Neutrophil (primary cell): ENCODE results near the gene FGF5.
"Not testable (repeated sequence)": the region's sequence is repeated elsewhere in the genome, so short reads cannot be mapped to it uniquely, and the experiment has no call there.

ENCODE experiments used
- H3K27ac ChIP-seq: fragments of 200-600 bp; sonication (generic); 2 replicates; pipeline ENCODE4 v1.5.1; 2016; ENCODE audit warnings: mild to moderate bottlenecking, moderate library complexity
- H3K27me3 ChIP-seq: fragments of 200-600 bp; sonication (generic); 2 replicates; pipeline ENCODE4 v1.6.0; 2016; ENCODE audit warnings: mild to moderate bottlenecking
- H3K36me3 ChIP-seq: fragments of 200-600 bp; sonication (generic); 2 replicates; pipeline ENCODE4 v1.5.1; 2017
- H3K4me1 ChIP-seq, 2 experiments: fragments of 200-600 bp in 1 of 2; sonication (generic) in 1 of 2; 1 replicate in 1 of 2; 2 replicates in 1 of 2; pipeline versions ENCODE4 v1.5.1 to v1.6.1; 2013 to 2016; ENCODE audit warnings: low read depth in 1 of 2, low read length in 1 of 2, mild to moderate bottlenecking in 1 of 2, moderate library complexity in 1 of 2; ENCODE audit not compliant: control insufficient read depth in 1 of 2, insufficient read depth in 1 of 2
- H3K4me3 ChIP-seq, 2 experiments: fragments of 200-600 bp in 1 of 2; sonication (generic) in 1 of 2; 1 replicate in 1 of 2; 2 replicates in 1 of 2; pipeline ENCODE4 v1.5.1; 2013 to 2016; ENCODE audit warnings: low read depth in 1 of 2, low read length in 1 of 2, mild to moderate bottlenecking in 1 of 2, moderate library complexity in 1 of 2
- H3K9me3 ChIP-seq: fragments of 200-600 bp; sonication (generic); 2 replicates; pipeline ENCODE4 v1.5.1; 2016
- TF ChIP-seq, protein P1 (sequence below): fragments of 200-600 bp; sonication (generic); IDR thresholded peaks from 2 replicates; pipeline ENCODE4 v1.5.1; 2016; ENCODE audit warnings: antibody characterized with exemption

FGF5 gene

DNA sequence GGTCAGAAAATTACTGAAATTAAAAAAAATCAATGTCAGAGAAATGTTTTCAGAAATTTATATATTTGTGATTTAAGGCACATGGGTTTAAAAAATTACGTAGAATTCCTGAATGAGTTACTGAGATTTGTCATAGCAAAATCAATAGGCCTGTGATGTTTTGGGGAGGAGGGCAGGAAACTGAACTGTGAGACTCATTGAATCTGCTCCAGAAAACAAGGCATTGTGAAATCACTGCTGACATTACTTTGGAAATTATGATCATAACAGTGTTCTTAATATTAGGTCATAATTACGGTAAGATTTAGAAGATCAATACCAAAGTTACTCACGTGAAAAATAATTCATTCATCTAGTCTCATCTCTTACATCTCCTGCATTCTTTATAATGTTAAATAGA lies 5.3 kb downstream of the FGF5 start:
- H3K4me1 ChIP-seq, result peaks cover 1% of the 10 kb centered on the region in 2 experiments
- H3K9me3 ChIP-seq, result no peaks in the 10 kb centered on the region
- H3K4me3 ChIP-seq, result no peak overlapping the region
- no peaks in the 10 kb centered on the region for H3K36me3 ChIP-seq
- no peak overlapping the region for H3K27ac ChIP-seq
- TF ChIP-seq, protein P1, sequence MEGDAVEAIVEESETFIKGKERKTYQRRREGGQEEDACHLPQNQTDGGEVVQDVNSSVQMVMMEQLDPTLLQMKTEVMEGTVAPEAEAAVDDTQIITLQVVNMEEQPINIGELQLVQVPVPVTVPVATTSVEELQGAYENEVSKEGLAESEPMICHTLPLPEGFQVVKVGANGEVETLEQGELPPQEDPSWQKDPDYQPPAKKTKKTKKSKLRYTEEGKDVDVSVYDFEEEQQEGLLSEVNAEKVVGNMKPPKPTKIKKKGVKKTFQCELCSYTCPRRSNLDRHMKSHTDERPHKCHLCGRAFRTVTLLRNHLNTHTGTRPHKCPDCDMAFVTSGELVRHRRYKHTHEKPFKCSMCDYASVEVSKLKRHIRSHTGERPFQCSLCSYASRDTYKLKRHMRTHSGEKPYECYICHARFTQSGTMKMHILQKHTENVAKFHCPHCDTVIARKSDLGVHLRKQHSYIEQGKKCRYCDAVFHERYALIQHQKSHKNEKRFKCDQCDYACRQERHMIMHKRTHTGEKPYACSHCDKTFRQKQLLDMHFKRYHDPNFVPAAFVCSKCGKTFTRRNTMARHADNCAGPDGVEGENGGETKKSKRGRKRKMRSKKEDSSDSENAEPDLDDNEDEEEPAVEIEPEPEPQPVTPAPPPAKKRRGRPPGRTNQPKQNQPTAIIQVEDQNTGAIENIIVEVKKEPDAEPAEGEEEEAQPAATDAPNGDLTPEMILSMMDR, result no peak
- H3K27me3 ChIP-seq, result peaks cover 96% of the 10 kb centered on the region

DNA sequence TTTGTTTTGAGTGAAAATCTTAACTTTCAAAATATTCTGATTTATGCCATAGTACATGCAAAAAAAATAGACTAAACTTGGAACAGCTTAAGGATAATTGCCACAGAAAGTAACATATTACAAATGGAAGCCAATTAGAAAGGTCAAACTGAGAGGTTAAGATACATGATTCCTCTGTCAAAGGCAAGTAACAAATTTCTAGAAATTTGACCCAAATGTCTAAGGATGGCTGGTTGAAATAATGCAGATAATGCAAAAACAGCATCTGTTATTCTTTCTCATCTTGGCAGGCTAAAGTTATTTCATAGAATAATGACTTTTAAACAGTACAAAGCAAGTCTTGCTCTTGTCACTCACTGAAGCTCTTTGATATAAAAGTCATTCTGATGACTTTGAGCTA lies 10.5 kb downstream of the FGF5 start:
- Histone ChIP-seq H3K9me3 (no peaks in the 10 kb centered on the region), H3K36me3 (no peaks in the 10 kb centered on the region), H3K4me1 (no peaks in the 10 kb centered on the region), H3K4me3 (no peak overlapping the region), H3K27ac (no peak overlapping the region), H3K27me3 (peaks cover 77% of the 10 kb centered on the region)
- TF ChIP-seq, protein P1, result no peak

DNA sequence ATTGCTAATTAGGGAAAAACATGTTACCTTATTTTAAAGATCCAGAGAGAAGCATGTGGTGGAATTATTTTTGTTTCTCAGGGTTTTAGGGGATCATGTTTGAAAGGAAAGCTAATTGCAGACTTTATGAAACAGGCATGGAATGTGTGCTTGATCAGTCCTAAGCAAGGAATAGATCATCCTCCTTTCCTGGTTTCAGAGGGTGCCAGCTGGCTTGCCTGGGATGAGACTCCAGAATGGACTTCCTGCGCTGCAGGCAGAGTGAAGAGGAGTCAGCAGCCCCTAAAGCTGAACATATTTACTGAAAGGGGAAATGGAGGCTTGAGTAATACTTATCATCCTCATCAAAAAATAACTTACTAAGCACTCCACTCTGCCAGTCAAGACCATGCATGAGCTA lies 13.3 kb downstream of the FGF5 start:
- Histone ChIP-seq H3K27ac (no peak overlapping the region), H3K36me3 (no peaks in the 10 kb centered on the region), H3K27me3 (peaks cover 56% of the 10 kb centered on the region), H3K4me3 (no peak overlapping the region), H3K4me1 (no peaks in the 10 kb centered on the region), H3K9me3 (no peaks in the 10 kb centered on the region)
- TF ChIP-seq, protein P1, result no peak

DNA sequence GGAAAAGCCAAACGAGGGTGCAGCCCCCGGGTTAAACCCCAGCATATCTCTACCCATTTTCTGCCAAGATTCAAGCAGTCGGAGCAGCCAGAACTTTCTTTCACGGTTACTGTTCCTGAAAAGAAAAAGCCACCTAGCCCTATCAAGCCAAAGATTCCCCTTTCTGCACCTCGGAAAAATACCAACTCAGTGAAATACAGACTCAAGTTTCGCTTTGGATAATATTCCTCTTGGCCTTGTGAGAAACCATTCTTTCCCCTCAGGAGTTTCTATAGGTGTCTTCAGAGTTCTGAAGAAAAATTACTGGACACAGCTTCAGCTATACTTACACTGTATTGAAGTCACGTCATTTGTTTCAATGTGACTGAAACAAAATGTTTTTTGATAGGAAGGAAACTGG lies 20.0 kb downstream of the FGF5 start:
- no peaks in the 10 kb centered on the region for H3K36me3 ChIP-seq
- TF ChIP-seq, protein P1, result no peak
- no peak overlapping the region for H3K4me3 ChIP-seq
- H3K27ac ChIP-seq, result no peak overlapping the region
- no peaks in the 10 kb centered on the region for H3K9me3 ChIP-seq
- H3K4me1 ChIP-seq, result no peaks in the 10 kb centered on the region
- peaks cover 20% of the 10 kb centered on the region for H3K27me3 ChIP-seq

GRCh38 chr4:80290665-80291064 lies 24.2 kb downstream of the FGF5 start:
- H3K9me3 ChIP-seq, H3K4me3 ChIP-seq, H3K27ac ChIP-seq, H3K4me1 ChIP-seq, H3K36me3 ChIP-seq: not testable (repeated sequence)
- H3K27me3 ChIP-seq, result peaks cover 11% of the 10 kb centered on the region

DNA sequence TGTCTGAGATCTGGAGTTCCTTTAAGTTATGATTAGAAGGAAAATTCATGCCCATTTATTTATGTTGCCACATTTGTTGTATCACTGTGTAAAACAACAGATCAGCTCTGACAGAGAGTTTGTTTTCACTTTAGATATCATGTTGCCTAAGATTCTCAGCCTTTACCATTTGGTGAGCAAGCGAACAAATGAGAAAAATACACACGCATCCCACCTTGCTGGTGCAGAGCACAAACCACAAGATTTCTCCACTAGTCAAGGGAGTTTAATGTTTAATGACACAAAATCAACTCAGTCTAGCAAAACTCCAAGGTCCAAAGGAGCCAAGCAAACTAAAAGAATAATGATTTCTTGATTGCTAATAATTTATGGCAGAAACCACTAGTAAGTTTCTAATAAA lies 27.7 kb downstream of the FGF5 start:
- Histone ChIP-seq H3K27me3 (no peaks in the 10 kb centered on the region), H3K4me1 (no peaks in the 10 kb centered on the region), H3K27ac (no peak overlapping the region), H3K36me3 (no peaks in the 10 kb centered on the region), H3K4me3 (no peak overlapping the region), H3K9me3 (no peaks in the 10 kb centered on the region)
- TF ChIP-seq, protein P1, result no peak
